Measurements from ENCODE around the gene ASS1. TPM values are rescaled to one million over a fixed set of nuclear protein-coding genes. Genes with fewer than 3 reads are reported as not detected.

ASS1 gene
- 717 and 1,005 TPM in 2 replicates for total RNA-seq

DNA sequence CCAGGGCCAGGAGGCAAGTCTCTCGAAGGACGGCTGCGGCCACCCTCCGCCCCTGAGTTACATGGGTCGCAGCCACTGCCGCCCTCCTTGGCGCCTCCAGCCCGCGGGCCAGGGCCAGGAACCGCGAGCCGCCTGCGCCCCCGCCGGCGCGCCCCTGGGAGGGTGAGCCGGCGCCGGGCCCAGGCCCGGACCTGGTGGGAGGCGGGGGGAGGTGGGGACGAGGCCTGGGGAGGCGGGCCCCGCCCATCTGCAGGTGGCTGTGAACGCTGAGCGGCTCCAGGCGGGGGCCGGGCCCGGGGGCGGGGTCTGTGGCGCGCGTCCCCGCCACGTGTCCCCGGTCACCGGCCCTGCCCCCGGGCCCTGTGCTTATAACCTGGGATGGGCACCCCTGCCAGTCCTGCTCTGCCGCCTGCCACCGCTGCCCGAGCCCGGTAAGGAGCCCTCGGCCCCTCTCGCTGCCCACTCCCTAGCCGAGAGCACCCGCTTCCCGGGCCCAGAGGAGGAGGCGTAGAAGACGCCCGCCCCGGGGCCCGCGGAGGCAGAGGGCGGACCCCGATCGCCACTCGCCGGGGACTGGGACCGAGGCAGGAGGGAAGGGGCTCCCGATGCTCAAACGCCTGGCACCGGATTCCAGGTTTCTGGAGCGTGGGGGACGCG lies at the start of gene ASS1:
ASS1 (plus strand) TSS at position 397 of the 657 bp plus-strand sequence. CDS start 7,268 bp downstream, outside the sequence.

Small RNA genes lying within 50 kb of the gene (small RNA-seq; reads per million reads assigned to genes)
- not detected for gene RN7SL665P

Other genes with a start within 250 kb of the ASS1 start
- 0.16 and 0.61 TPM in 2 replicates for gene HMCN2, start 179.2 kb upstream of the ASS1 start, total RNA-seq
- gene FUBP3, start 134.6 kb downstream of the ASS1 start, total RNA-seq, result 40.9 and 50.0 TPM in 2 replicates
- not detected in 2 replicates for gene PRDM12, start 219.6 kb downstream of the ASS1 start, total RNA-seq
- gene EXOSC2, start 248.8 kb downstream of the ASS1 start, total RNA-seq, result 19.3 and 22.7 TPM in 2 replicates

All from hair follicle dermal papilla cell (primary cell).